Uterus (tissue), 4 donors: ENCODE data around the gene SMIM28. TPM values are rescaled to one million over a fixed set of nuclear protein-coding genes. Genes with fewer than 3 reads are reported as not detected.

Experiments used
- DNase-seq, 2 donors: peaks; one replicate each; pipeline ENCODE4 v3.0.0-alpha.2; 2019 to 2020
- H3K27ac ChIP-seq, 2 donors: fragments of 200-600 bp; sonication (generic); 1 replicate in 1 of 2; 2 replicates in 1 of 2; pipeline ENCODE4 v1.5.1; 2016 to 2018
- H3K27me3 ChIP-seq, 2 donors: fragments of 200-600 bp; sonication (generic); one replicate each; pipeline ENCODE4 v1.5.1; 2018 to 2019; ENCODE audit warnings: control low read depth in 1 of 2
- H3K36me3 ChIP-seq, 2 donors: fragments of 200-600 bp; sonication (generic); one replicate each; pipeline ENCODE4 v1.5.1; 2019; ENCODE audit warnings: control low read depth in 1 of 2
- H3K4me1 ChIP-seq, 2 donors: fragments of 200-600 bp; sonication (generic); one replicate each; pipeline ENCODE4 v1.5.1; 2018 to 2019; ENCODE audit warnings: control low read depth in 1 of 2
- H3K4me3 ChIP-seq, 2 donors: fragments of 200-600 bp; sonication (generic); 1 replicate in 1 of 2; 2 replicates in 1 of 2; pipeline ENCODE4 v1.5.1; 2018 to 2019; ENCODE audit warnings: mild to moderate bottlenecking in 1 of 2
- H3K9me3 ChIP-seq, 2 donors: fragments of 200-600 bp; sonication (generic); one replicate each; pipeline ENCODE4 v1.5.1; 2019; ENCODE audit warnings: control low read depth in 1 of 2
- POLR2A ChIP-seq, 2 donors: fragments of 450-650 bp; IDR thresholded peaks; one replicate each; pipeline ENCODE4 v1.6.1; 2016; ENCODE audit warnings: antibody characterized with exemption in 2 of 2, mild to moderate bottlenecking in 1 of 2, moderate library complexity in 1 of 2
- intact Hi-C: fragments of 100-400 bp; cut with DNase I; formaldehyde crosslinking; loops from one replicate; pipeline ENCODE4 v1.15.1; 2023; ENCODE audit warnings: low total_unique reads
- total RNA-seq, 4 donors: library from RNA; depleted of rRNA in 3 of 4; stranded (reverse); fragments of >200 nt in 3 of 4; gene quantifications; one replicate each; pipeline versions ENCODE4 v1.1.0 to v1.2.4, GENCODE V29; 2014 to 2023
- TF ChIP-seq, protein P1 (sequence below), 4 experiments: fragments of 200-600 bp in 2 of 4; fragments of 450-650 bp in 2 of 4; sonication (generic) in 2 of 4; IDR thresholded peaks; one replicate each; pipeline ENCODE4 v1.5.1; 2016 to 2019; ENCODE audit warnings: antibody characterized with exemption in 4 of 4, mild to moderate bottlenecking in 2 of 4, moderate library complexity in 1 of 4
- donor health status: DM: yes; HTN: yes; CAD: no.

The SMIM28 gene
- total RNA-seq, 4 donors from 2014 or later = not detected

DNA sequence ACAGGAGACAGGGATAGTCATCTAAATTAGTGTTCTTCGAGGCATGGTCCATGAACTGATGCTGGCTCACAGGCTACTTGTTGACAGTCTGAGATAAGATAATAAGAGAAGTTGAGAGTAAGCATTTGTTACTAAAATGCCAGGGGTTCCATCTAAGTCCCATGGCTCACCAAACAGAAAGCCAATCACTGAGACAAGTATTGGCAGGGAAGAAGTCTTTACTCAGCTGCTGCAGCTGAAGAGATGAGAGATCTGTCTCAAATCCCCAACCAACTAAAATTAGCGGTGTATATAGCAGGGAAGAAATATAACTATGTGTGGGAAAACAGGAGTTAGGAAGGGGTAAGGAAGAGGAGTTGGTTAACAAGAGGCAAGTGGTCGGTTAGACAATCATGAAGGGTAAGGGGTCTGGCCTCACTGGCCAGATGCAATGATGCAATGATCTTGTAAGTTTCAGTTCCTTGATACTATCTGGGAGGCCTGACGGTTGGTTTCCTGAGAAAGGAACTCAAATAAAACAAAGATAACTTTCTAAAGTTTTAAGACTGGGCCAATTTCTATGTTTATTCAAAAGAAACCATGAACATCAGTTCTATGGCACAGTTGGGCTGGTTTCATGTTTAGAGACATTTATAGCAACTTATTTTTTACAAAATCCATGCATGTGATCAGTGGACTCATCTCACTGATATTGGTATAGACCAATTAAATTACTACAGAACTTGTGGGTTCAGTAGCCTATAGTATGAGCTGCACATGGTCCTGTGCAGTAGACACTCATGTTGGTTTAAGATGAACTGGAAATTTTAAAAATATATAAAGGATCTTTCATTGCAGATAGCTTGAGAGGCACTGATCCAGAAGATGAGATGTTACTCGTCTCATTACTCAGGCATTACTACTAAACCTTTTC is 16.4 kb downstream of the SMIM28 start:
- no peaks in the 10 kb centered on the region for H3K36me3 ChIP-seq
- intact Hi-C loops = no loop called here
- H3K4me1 ChIP-seq = no peaks in the 10 kb centered on the region
- no peak overlapping the region for H3K4me3 ChIP-seq
- H3K27ac ChIP-seq = no peak overlapping the region
- H3K27me3 ChIP-seq = no peaks in the 10 kb centered on the region
- TF ChIP-seq, protein P1, sequence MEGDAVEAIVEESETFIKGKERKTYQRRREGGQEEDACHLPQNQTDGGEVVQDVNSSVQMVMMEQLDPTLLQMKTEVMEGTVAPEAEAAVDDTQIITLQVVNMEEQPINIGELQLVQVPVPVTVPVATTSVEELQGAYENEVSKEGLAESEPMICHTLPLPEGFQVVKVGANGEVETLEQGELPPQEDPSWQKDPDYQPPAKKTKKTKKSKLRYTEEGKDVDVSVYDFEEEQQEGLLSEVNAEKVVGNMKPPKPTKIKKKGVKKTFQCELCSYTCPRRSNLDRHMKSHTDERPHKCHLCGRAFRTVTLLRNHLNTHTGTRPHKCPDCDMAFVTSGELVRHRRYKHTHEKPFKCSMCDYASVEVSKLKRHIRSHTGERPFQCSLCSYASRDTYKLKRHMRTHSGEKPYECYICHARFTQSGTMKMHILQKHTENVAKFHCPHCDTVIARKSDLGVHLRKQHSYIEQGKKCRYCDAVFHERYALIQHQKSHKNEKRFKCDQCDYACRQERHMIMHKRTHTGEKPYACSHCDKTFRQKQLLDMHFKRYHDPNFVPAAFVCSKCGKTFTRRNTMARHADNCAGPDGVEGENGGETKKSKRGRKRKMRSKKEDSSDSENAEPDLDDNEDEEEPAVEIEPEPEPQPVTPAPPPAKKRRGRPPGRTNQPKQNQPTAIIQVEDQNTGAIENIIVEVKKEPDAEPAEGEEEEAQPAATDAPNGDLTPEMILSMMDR (IDR thresholded peaks at IDR 0.05) = no peak
- TF ChIP-seq POLR2A (IDR thresholded peaks at IDR 0.05) = no peak
- no peaks in the 10 kb centered on the region for H3K9me3 ChIP-seq
- DNase-seq = no peak

DNA sequence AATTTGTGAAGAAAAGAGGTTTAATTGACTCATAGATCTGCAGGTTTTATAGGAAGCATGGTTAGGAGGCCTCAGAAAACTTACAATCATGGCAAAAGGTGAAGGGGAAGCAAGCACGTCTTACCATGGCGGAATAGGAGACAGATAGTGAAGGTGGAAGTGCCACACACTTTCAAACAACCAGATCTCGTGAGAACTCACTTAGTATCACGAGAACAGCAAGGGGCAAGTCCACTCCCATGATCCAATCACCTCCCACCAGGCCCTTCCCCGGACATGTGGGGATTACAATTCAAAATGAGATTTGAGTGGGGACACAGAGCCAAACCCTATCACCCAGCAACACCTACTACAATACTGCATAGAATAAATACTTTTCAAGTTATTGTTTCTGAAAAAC is 19.0 kb downstream of the SMIM28 start:
- intact Hi-C loops = no loop called here
- no peak overlapping the region for H3K4me3 ChIP-seq
- no peak overlapping the region for H3K27ac ChIP-seq
- no peaks in the 10 kb centered on the region for H3K9me3 ChIP-seq
- no peaks in the 10 kb centered on the region for H3K4me1 ChIP-seq
- no peaks in the 10 kb centered on the region for H3K36me3 ChIP-seq
- no peak for DNase-seq
- no peak for TF ChIP-seq POLR2A (IDR thresholded peaks at IDR 0.05)
- TF ChIP-seq, protein P1 (IDR thresholded peaks at IDR 0.05) = no peak
- no peaks in the 10 kb centered on the region for H3K27me3 ChIP-seq

DNA sequence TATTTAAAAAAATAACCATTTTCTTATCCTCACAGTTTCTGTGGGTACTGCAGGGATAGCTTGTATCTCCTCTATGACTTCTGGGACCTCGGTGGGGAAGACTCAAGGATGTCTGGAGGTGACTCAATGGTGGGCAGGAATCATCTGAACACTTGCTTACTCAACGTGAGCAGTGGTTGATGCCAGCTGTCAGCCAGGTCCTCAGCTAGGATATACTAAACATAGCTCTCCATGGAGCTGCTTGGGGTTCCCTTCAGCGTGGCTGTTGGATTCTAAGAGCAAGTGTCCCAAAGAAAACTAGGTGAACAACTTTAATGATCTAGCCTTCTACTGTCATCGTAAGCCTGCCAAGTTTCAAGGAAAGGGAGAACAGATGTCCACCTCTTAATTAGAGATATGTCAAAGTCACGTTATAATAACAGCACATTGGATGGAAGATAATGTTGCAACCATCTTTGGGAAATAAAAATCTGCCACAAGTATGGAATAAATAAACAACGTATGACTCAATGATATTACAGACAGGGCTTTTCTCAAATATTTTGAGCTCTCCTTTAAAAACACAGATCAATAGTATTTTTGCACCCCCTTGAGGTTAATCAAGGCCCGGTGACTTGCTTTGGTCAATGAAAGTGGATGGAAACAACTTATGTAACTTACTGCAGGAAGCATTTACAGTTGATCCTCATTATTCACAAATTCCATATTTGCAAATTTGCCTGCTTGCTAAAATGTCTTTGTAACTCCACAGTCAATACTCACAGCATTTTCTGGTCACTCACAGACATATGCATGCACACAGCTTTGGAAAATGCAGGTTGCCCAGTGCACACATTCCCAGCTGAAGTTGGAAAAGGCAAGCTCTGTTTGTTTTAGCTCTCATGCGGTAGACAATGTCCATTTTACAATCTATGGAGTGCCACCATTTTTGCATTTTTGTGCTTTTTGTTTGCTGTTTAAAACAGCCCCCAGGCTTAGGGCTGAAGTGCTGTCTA is 19.7 kb downstream of the SMIM28 start:
- Histone ChIP-seq H3K36me3 (no peaks in the 10 kb centered on the region), H3K4me3 (no peak overlapping the region), H3K27ac (no peak overlapping the region), H3K9me3 (no peaks in the 10 kb centered on the region), H3K27me3 (no peaks in the 10 kb centered on the region), H3K4me1 (no peaks in the 10 kb centered on the region)
- intact Hi-C loops = no loop called here
- DNase-seq = no peak
- TF ChIP-seq, protein P1 (IDR thresholded peaks at IDR 0.05) = no peak
- TF ChIP-seq POLR2A (IDR thresholded peaks at IDR 0.05) = no peak

GRCh38 chr6:138400326-138400725 is 22.6 kb downstream of the SMIM28 start:
- intact Hi-C loops = no loop called here

More at GRCh38 chr6:138400326-138400725, 22.6 kb downstream of the SMIM28 start:
- no peaks in the 10 kb centered on the region for H3K27me3 ChIP-seq
- no peaks in the 10 kb centered on the region for H3K9me3 ChIP-seq
- no peak overlapping the region for H3K4me3 ChIP-seq
- no peaks in the 10 kb centered on the region for H3K36me3 ChIP-seq
- no peak for DNase-seq
- TF ChIP-seq, protein P1 (IDR thresholded peaks at IDR 0.05) = no peak
- no peak for TF ChIP-seq POLR2A (IDR thresholded peaks at IDR 0.05)
- no peaks in the 10 kb centered on the region for H3K4me1 ChIP-seq
- H3K27ac ChIP-seq = no peak overlapping the region
